CD4-positive, alpha-beta T cell treated with Interleukin-4 for 1 hour (primary cell): ENCODE data around the gene GRM8.

ENCODE experiments used
- DNase-seq, 2 donors: peaks; one replicate each; pipeline ENCODE4 v3.0.0-alpha.2; 2020 to 2022

GRM8 gene

GRCh38 chr7:126804604-126805003, 448.1 kb downstream of the GRM8 start:
- DNase-seq, result no peak

GRCh38 chr7:126803990-126804389, 448.8 kb downstream of the GRM8 start:
- no peak for DNase-seq

GRCh38 chr7:126803060-126803665, 449.6 kb downstream of the GRM8 start:
- peak in 1 of 2 donors; percentile 50 for DNase-seq

DNA sequence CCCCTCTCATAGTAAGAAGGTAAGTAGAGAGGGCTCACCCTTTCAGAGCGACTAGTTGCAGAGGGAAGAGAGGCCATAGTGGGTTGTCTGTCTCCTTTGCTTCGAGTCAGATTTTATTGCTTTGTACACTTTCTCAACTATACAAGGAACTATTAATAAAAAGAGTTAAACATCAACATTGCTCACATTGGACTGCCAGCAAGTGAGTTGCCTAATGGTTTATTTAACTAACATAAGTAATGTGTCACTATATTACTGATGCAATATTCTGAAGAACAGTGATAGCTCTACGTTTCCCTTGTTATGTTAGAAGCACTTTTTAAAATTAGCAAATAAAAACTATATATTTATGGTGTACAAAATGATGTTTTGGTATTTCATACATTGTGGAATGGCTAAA, 451.0 kb downstream of the GRM8 start:
- no peak for DNase-seq

- no peak for DNase-seq
Measured at GRCh38 chr7:126799541-126799940, 453.2 kb downstream of the GRM8 start.

GRCh38 chr7:126792521-126792920, 460.2 kb downstream of the GRM8 start:
- DNase-seq, result no peak

DNA sequence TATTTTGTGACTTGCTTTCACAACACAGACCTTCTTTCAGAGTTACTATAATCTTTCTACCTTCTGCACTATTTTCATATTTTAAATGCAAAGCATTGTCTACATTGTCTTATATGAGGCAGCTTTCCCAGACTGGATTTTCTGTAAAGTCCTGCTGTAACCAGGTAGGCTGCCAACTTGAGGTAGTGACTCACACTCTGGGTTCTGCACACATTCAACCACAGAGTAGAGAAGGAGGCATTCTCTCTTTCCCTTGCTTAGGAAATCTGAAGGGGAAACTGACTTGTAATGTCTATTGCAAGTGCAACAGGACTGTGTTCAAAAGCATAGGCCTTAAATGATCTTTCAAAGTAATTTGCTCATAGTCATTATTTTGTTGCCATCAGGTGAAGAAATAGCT, 461.4 kb downstream of the GRM8 start:
- DNase-seq, result no peak

DNA sequence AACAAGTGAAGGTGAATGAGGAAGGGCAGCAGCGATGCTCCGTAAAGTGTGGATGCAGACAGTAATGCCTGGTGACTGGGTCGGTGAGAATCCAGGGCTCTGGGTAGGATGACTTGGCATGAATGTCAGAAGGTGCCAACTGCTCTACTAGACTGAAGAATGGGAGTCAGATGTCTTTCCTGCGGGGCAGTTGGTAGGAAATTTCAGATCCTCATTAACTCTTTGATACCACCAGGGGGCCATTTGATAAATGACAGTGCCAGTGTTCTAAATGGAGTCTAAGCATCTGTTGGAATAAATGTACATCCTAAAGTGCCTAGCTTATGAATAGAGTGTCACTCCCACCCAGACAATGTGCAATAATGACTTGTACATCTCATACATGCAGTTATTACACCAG, 462.0 kb downstream of the GRM8 start:
- no peak for DNase-seq

DNA sequence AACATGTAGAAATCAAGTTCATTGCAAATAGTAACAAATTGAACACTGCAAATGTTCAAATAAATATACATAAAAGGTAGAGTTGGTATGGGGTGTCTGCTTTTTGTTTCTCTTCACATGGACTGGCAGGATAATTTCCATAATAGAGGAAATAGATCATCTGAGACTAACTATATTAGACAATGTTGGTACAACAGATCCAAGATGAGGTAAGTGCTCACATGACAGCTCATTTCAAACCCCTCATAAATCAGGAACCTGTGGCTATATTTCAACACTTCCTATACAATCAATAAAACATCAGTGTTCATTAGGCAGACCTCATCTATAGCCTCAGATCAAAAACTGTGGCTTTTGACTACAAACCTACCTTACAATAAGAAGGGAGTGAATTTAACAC, 469.1 kb downstream of the GRM8 start:
- DNase-seq, result no peak

GRCh38 chr7:126780993-126781392, 471.7 kb downstream of the GRM8 start:
- DNase-seq, result no peak

DNA sequence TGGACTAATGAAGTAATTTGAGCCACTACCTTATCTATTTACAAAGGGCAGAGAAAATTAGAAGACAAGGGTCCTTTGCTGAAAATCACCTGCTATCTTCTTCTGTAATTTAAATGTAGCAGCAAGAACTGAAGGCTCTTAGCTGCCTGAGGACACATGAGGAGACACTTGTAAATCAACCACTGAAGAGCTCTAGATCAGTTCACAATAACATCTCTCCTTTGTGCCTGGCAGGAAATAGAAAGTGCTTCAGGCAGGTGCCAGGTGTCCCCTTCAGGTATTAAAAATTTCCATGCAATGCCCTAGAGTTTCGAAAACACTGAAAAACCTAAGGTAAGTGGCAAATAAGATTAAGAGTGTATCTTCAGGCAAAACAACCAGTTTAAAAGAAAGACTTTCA, 474.6 kb downstream of the GRM8 start:
- no peak for DNase-seq

- no peak for DNase-seq
Measured at GRCh38 chr7:126776498-126776897, 476.2 kb downstream of the GRM8 start.

GRCh38 chr7:126774077-126774476, 478.7 kb downstream of the GRM8 start:
- no peak for DNase-seq

- DNase-seq, result no peak
Measured at GRCh38 chr7:126768836-126769235, 483.9 kb downstream of the GRM8 start.

GRCh38 chr7:126760914-126761577, 491.7 kb downstream of the GRM8 start:
- no peak for DNase-seq

DNA sequence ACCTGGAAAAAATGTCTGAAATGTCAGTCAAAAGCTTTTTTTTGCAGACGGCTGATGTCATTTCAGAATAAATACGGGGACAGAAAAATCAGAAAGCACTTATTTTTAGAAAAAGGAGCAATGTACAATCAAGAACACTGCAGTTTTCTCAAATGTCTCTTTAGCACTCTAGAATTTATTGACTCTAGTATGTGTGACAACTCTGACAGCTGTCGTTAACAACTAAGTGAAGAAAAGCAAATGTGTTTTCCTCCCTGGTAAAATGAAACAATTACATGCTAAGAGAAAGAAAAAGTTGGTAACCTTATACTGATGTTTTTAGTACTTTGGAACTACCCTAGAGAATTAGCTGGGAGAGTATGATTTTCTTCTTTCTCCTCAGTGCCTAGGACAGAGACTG, 497.4 kb downstream of the GRM8 start:
- no peak for DNase-seq

GRCh38 chr7:126750207-126750911, 502.4 kb downstream of the GRM8 start:
- no peak for DNase-seq

DNA sequence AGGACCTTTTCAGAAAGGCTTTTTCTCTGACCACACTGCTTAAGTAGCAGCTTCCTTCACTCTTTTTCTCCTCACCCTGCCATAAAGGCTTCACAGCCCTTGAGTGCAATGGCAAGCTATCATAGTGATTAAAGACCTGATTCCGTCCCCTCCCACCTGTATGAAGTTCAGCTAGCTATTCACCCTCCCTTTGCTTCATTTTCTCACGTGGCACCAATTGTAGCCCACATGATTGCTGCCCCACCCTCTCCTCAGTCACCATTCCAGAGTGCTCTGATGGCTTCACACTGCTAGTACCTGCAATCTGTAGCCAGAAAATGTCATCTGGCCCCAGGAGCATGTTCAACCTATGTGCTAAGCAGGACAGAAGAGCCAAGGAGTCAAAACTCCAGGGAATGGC, 523.8 kb downstream of the GRM8 start:
- DNase-seq, result no peak

GRCh38 chr7:126727930-126728391, 524.8 kb downstream of the GRM8 start:
- DNase-seq, result no peak

GRCh38 chr7:126723966-126724544, 528.7 kb downstream of the GRM8 start:
- DNase-seq, result no peak

DNA sequence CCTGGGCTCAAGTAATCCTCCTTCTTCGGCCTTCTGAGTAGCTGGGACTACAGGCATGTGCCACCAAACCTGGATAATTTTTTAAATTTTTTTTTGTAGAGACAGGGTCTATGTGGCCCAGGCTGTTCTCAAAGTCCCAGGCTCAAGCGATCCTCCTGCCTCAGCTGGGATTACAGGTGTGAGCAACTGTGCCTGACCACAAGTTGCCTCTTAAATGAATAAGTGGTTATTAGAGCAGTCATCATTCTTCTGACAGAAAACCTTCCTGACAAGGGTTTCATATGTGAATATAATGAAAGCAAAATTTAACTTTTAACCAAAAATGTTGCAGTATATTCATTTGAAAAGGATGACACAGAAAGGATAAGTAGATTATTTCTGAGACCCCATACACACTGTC, 532.5 kb downstream of the GRM8 start:
- DNase-seq, result no peak

- DNase-seq, result no peak
Measured at GRCh38 chr7:126718419-126718818, 534.3 kb downstream of the GRM8 start.

- DNase-seq, result no peak
Measured at GRCh38 chr7:126716321-126716720, 536.4 kb downstream of the GRM8 start.

DNA sequence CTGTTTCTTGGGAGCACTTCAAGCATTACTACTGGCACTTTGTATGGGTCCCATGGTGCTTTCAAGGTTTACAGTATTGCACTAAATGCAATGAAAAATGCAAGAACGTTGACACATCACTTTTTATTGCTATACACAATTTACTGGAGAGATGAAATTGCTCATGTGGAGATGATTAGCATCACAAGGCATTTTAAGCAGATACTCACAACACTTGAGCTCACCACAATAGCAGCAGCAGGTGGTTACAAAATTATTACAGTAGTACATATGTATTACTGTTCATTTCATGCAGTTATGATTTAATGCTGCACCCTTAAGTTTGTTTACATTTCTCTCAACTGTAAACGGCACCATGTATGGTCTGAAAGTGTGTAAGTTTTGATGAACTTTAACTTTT, 537.7 kb downstream of the GRM8 start:
- no peak for DNase-seq
